Measurements from ENCODE around the gene ARHGAP15. TPM values are rescaled to one million over a fixed set of nuclear protein-coding genes. Genes with fewer than 3 reads are reported as not detected.
"Not testable (repeated sequence)": the region's sequence is repeated elsewhere in the genome, so short reads cannot be mapped to it uniquely, and the experiment has no call there.

Gene ARHGAP15
- total RNA-seq, 1 donor from 2014 or later: not detected

- DNase-seq (ENCODE audit: low read depth): no peak
- H3K4me3 ChIP-seq (ENCODE audit: low read depth, low read length): no peak overlapping the region
- TF ChIP-seq CTCF (IDR thresholded peaks at IDR 0.05; ENCODE audit: insufficient read depth, low read length, poor library complexity, severe bottlenecking): no peak
- H3K36me3 ChIP-seq (ENCODE audit: control insufficient read depth, insufficient read depth, low read length): no peaks in the 10 kb centered on the region
- no peaks in the 10 kb centered on the region for H3K27me3 ChIP-seq (ENCODE audit: control insufficient read depth, insufficient read depth, low read length)
These were observed 404.6 kb downstream of the ARHGAP15 start for GRCh38 chr2:143533846-143534245.

- H3K4me3 ChIP-seq (ENCODE audit: low read depth, low read length): no peak overlapping the region
- no peak for TF ChIP-seq CTCF (IDR thresholded peaks at IDR 0.05; ENCODE audit: insufficient read depth, low read length, poor library complexity, severe bottlenecking)
- DNase-seq (ENCODE audit: low read depth): no peak
- H3K36me3 ChIP-seq (ENCODE audit: control insufficient read depth, insufficient read depth, low read length): no peaks in the 10 kb centered on the region
- no peaks in the 10 kb centered on the region for H3K27me3 ChIP-seq (ENCODE audit: control insufficient read depth, insufficient read depth, low read length)
These were observed 406.6 kb downstream of the ARHGAP15 start for GRCh38 chr2:143535802-143536201.

GRCh38 chr2:143541899-143542298 is 412.7 kb downstream of the ARHGAP15 start:
- H3K4me3 ChIP-seq (ENCODE audit: low read depth, low read length); H3K27me3 ChIP-seq (ENCODE audit: control insufficient read depth, insufficient read depth, low read length); H3K36me3 ChIP-seq (ENCODE audit: control insufficient read depth, insufficient read depth, low read length); DNase-seq (ENCODE audit: low read depth): not testable (repeated sequence)

GRCh38 chr2:143545059-143545948 is 416.1 kb downstream of the ARHGAP15 start:
- H3K36me3 ChIP-seq (ENCODE audit: control insufficient read depth, insufficient read depth, low read length): no peaks in the 10 kb centered on the region
- H3K27me3 ChIP-seq (ENCODE audit: control insufficient read depth, insufficient read depth, low read length): no peaks in the 10 kb centered on the region
- no peak overlapping the region for H3K4me3 ChIP-seq (ENCODE audit: low read depth, low read length)
- no peak for TF ChIP-seq CTCF (IDR thresholded peaks at IDR 0.05; ENCODE audit: insufficient read depth, low read length, poor library complexity, severe bottlenecking)
- no peak for DNase-seq (ENCODE audit: low read depth)

GRCh38 chr2:143545949-143546255 is 416.7 kb downstream of the ARHGAP15 start:
- Histone ChIP-seq H3K36me3 (ENCODE audit: control insufficient read depth, insufficient read depth, low read length) (no peaks in the 10 kb centered on the region), H3K4me3 (ENCODE audit: low read depth, low read length) (no peak overlapping the region), H3K27me3 (ENCODE audit: control insufficient read depth, insufficient read depth, low read length) (no peaks in the 10 kb centered on the region)
- TF ChIP-seq CTCF (IDR thresholded peaks at IDR 0.05; ENCODE audit: insufficient read depth, low read length, poor library complexity, severe bottlenecking): no peak
- DNase-seq (ENCODE audit: low read depth): no peak

- no peak overlapping the region for H3K4me3 ChIP-seq (ENCODE audit: low read depth, low read length)
- TF ChIP-seq CTCF (IDR thresholded peaks at IDR 0.05; ENCODE audit: insufficient read depth, low read length, poor library complexity, severe bottlenecking): no peak
- H3K27me3 ChIP-seq (ENCODE audit: control insufficient read depth, insufficient read depth, low read length): no peaks in the 10 kb centered on the region
- no peaks in the 10 kb centered on the region for H3K36me3 ChIP-seq (ENCODE audit: control insufficient read depth, insufficient read depth, low read length)
- DNase-seq (ENCODE audit: low read depth): no peak
These were observed 418.8 kb downstream of the ARHGAP15 start for GRCh38 chr2:143548032-143548431.

All from kidney epithelial cell (primary cell).